ENCODE data around the gene SLC44A3. TPM values are rescaled to one million over a fixed set of nuclear protein-coding genes. Genes with fewer than 3 reads are reported as not detected.

Gene SLC44A3
- total and polyA plus RNA-seq, 2 of the 13 experiments (the other 11 are each of a cell fraction or from before 2014, with no cell fraction given): 6.8 to 14.1 TPM

DNA sequence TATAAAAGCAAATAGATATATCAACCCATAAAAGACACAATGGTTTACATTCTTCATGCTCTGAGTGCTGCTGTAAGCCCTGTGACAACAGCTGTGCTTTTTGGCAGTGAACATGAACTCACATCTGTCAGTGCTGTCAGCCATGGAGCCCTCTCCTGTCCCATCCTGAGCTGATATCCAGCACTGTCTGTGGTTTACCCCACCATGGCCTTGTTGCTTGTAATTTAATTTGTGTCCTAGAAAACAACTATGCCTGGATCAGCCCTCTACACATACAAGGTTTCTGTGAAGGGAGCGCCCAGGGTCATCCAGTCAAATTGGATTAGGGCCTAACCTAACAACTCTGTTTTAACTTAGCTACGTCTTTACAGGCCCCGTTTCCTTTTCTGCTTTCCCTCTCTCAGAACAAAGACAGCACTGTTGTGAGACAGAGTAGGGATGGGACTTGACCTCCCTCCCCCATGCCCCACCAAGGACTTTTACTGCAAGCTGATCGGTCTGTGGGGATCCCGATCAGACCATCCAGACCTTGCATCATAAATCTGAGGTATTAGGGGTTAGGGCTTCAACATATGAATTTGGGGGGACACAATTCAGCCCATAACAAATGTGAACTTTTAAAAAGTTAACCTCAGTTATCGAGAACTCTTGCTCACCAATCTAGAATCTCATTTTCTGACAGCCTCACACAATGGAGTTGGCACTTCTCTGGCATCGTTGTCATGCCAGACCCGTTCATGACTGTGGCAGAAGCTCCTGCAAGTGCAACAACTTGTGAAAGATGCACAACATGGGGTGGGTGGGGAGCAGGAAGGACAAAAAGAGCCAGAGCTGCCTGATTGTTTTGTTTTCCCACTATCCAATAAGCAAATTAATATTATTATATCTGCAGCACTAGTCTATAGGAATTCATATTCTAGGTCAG is 16.4 kb upstream of the SLC44A3 start (continued):
- TF ChIP-seq SOX6 (IDR thresholded peaks at IDR 0.05) (no peak), SOX6 (CRISPR knock-in tag; IDR thresholded peaks at IDR 0.05) (peak; percentile 68), SMAD9 (CRISPR knock-in tag; IDR thresholded peaks at IDR 0.05) (no peak), IRF1 (CRISPR knock-in tag; IDR thresholded peaks at IDR 0.05; ENCODE audit: low read depth) (no peak), ZNF331 (CRISPR knock-in tag; IDR thresholded peaks at IDR 0.05) (peak; percentile 52; the same call in 1 of the 2 replicates), PHF21A (CRISPR knock-in tag; IDR thresholded peaks at IDR 0.05) (peak; percentile 67; the same call in 1 of the 2 replicates), SNAPC2 (CRISPR knock-in tag; IDR thresholded peaks at IDR 0.05) (no peak; the same call in 1 of the 2 replicates), SKI (IDR thresholded peaks at IDR 0.05; ENCODE audit: partially characterized antibody) (no peak), ZNF317 (CRISPR knock-in tag; IDR thresholded peaks at IDR 0.05) (no peak), ZNF460 (CRISPR knock-in tag; IDR thresholded peaks at IDR 0.05; ENCODE audit: borderline replicate concordance) (no peak), ZBTB40 (IDR thresholded peaks at IDR 0.05) (no peak), ZBTB40 (CRISPR knock-in tag; IDR thresholded peaks at IDR 0.05) (no peak), ZNF367 (CRISPR knock-in tag; IDR thresholded peaks at IDR 0.05; ENCODE audit: borderline replicate concordance) (no peak), ZNF781 (CRISPR knock-in tag; IDR thresholded peaks at IDR 0.05; ENCODE audit: borderline replicate concordance, not compliant biosample characterization) (no peak), ZBTB1 (CRISPR knock-in tag; IDR thresholded peaks at IDR 0.05; ENCODE audit: borderline replicate concordance) (no peak), JDP2 (CRISPR knock-in tag; IDR thresholded peaks at IDR 0.05; ENCODE audit: borderline replicate concordance) (no peak), TCF12 (IDR thresholded peaks at IDR 0.05) (no peak), TCF12 (CRISPR knock-in tag; IDR thresholded peaks at IDR 0.05) (no peak), MAFK (conservative IDR thresholded peaks at IDR 0.05 in 1 of 2, IDR thresholded peaks at IDR 0.05 in 1 of 2; ENCODE audit: low read length in 2 of 2) (no peak), CBFB (CRISPR knock-in tag; IDR thresholded peaks at IDR 0.05) (no peak)

All from HepG2 (cell line).